IPS-15b (cell line): ENCODE data around the gene DOLPP1.
A peak's percentile ranks its signal among the peaks of the same experiment; 100 is the strongest.

Source experiments
- H3K27me3 ChIP-seq: one replicate; pipeline ENCODE4 v1.6.1; 2013; ENCODE audit warnings: low read length; ENCODE audit not compliant: control insufficient read depth, insufficient read depth
- H3K36me3 ChIP-seq: one replicate; pipeline ENCODE4 v1.6.1; 2013; ENCODE audit warnings: low read length; ENCODE audit not compliant: control insufficient read depth, insufficient read depth
- H3K4me1 ChIP-seq: one replicate; pipeline ENCODE4 v1.6.1; 2013; ENCODE audit warnings: mild to moderate bottlenecking, low read length; ENCODE audit not compliant: control insufficient read depth, insufficient read depth
- H3K4me3 ChIP-seq: one replicate; pipeline ENCODE4 v1.5.1; 2013; ENCODE audit warnings: low read depth, low read length
- H3K9ac ChIP-seq: one replicate; pipeline ENCODE4 v1.6.1; 2013; ENCODE audit warnings: low read depth, mild to moderate bottlenecking, low read length
- H3K9me3 ChIP-seq: one replicate; pipeline ENCODE4 v1.6.1; 2013; ENCODE audit warnings: mild to moderate bottlenecking, low read length; ENCODE audit not compliant: control insufficient read depth, insufficient read depth

DOLPP1 gene

DNA sequence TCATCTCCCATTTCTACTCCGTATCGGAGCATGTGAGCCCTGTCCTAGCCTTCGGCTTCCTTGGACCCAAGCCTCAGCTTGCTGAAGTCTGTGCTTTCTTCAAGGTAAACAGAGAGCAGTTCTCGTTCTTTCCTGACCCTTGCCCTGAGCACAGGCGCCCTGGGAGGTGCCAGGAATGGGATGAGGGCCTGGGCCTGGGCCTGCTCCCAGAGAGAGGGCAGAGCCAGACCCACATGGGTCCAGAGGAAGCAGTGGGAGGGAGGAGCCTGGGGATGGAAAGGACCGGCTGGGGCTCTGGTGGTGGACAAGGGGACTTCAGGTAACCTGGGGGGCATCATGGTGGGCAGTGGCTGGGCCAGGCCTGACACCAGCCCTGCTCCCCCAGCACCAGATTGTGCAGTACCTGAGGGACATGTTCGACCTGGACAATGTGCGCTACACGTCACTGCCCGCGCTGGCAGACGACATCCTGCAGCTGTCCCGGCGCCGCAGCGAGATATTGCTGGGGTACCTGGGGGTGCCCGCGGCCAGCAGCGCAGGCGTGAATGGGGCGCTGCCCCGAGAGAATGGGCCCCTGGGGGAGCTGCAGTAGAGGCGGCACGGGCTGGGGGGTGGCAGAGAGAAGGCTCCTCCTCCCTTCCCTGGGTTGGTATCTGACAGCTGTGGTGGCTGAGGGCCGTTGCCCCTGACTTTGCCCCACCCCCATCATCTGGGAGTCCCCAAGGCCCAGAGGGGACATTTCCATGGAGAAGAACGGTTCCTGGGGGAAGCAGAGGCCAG is 10.9 kb upstream of the DOLPP1 start:
- Histone ChIP-seq H3K9me3 (no peaks in the 10 kb centered on the region), H3K36me3 (peaks cover 35% of the 10 kb centered on the region), H3K4me1 (peaks cover 12% of the 10 kb centered on the region), H3K27me3 (no peaks in the 10 kb centered on the region), H3K4me3 (no peak overlapping the region), H3K9ac (no peak overlapping the region)

GRCh38 chr9:129070696-129071525 is 10.0 kb upstream of the DOLPP1 start:
- peaks cover 31% of the 10 kb centered on the region for H3K36me3 ChIP-seq
- H3K9me3 ChIP-seq, result no peaks in the 10 kb centered on the region
- H3K9ac ChIP-seq, result peak overlapping the region; percentile 60
- peaks cover 12% of the 10 kb centered on the region for H3K4me1 ChIP-seq
- H3K4me3 ChIP-seq, result no peak overlapping the region
- no peaks in the 10 kb centered on the region for H3K27me3 ChIP-seq

- peak overlapping the region; percentile 60 for H3K9ac ChIP-seq
- H3K36me3 ChIP-seq, result peaks cover 28% of the 10 kb centered on the region
- H3K9me3 ChIP-seq, result no peaks in the 10 kb centered on the region
- peak overlapping the region; percentile 12 for H3K4me3 ChIP-seq
- no peaks in the 10 kb centered on the region for H3K27me3 ChIP-seq
- peaks cover 12% of the 10 kb centered on the region for H3K4me1 ChIP-seq
Measured at GRCh38 chr9:129071526-129072126, 9.3 kb upstream of the DOLPP1 start.

GRCh38 chr9:129072171-129072570 is 8.7 kb upstream of the DOLPP1 start:
- peaks cover 12% of the 10 kb centered on the region for H3K4me1 ChIP-seq
- H3K27me3 ChIP-seq, result no peaks in the 10 kb centered on the region
- peak overlapping the region; percentile 12 for H3K4me3 ChIP-seq
- peaks cover 27% of the 10 kb centered on the region for H3K36me3 ChIP-seq
- no peak overlapping the region for H3K9ac ChIP-seq
- no peaks in the 10 kb centered on the region for H3K9me3 ChIP-seq

DNA sequence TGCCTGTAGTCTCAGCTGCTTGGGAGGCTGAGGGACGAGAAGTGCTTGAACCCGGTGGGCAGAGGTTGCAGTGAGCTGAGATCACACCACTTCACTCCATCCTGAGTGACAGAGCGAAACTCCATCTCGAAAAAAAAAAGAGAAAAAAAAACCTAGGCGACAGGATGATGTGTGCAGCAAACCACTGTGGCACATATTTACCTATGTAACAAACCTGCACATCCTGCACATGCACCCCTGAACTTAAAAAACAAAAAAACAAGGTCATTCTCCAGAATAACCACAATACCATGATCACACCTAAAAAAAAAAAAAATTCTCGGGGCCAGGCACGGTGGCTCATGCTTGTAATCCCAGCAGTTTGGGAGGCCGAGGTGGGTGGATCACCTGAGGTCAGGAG is 7.5 kb upstream of the DOLPP1 start:
- Histone ChIP-seq H3K27me3 (no peaks in the 10 kb centered on the region), H3K4me3 (no peak overlapping the region), H3K9me3 (no peaks in the 10 kb centered on the region), H3K4me1 (peaks cover 12% of the 10 kb centered on the region), H3K9ac (no peak overlapping the region), H3K36me3 (peaks cover 15% of the 10 kb centered on the region)

DNA sequence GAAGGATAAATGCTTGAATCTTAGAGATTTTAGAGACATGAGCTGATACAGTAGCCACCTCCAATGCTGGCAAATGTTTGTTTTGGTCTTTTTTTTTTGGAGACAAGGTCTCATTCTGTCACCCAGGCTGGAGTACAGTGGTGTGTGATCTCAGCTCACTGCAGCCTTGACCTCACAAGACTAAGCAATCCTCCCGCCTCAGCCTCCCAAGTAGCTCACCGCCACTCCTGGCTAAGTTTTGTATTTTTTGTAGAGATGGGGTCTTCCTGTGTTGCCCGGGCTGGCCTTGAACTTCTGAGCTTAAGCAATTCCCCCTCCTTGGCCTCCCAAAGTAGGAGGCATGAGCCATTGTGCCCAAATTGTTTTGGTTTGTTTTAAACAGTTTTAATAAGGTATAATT is 6.8 kb upstream of the DOLPP1 start:
- H3K4me3 ChIP-seq, result no peak overlapping the region
- H3K4me1 ChIP-seq, result peaks cover 12% of the 10 kb centered on the region
- H3K27me3 ChIP-seq, result no peaks in the 10 kb centered on the region
- H3K36me3 ChIP-seq, result peaks cover 8% of the 10 kb centered on the region
- H3K9me3 ChIP-seq, result no peaks in the 10 kb centered on the region
- H3K9ac ChIP-seq, result no peak overlapping the region

- Histone ChIP-seq H3K4me3 (no peak overlapping the region), H3K9me3 (no peaks in the 10 kb centered on the region), H3K9ac (no peak overlapping the region), H3K36me3 (peaks cover 3% of the 10 kb centered on the region), H3K27me3 (no peaks in the 10 kb centered on the region), H3K4me1 (peaks cover 9% of the 10 kb centered on the region)
Measured at GRCh38 chr9:129075996-129076639, 4.8 kb upstream of the DOLPP1 start.

DNA sequence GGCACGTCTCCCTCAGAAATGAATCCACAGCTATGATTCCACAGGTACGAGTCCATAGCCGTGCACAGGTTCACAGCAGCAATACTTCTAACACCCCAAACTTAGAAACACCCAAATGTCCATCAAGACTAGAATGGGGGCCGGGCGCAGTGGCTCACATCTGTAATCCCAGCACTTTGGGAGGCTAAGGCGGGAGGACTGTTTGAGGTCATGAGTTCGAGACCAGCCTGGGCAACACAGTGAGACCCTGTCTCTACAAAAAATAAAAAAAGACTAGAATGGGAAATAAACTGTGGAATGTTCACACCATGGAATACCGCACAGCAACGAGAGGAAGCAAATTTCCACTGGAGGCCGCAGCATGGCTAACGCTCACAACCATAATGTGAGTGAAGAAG is 4.3 kb upstream of the DOLPP1 start:
- Histone ChIP-seq H3K27me3 (no peaks in the 10 kb centered on the region), H3K4me3 (no peak overlapping the region), H3K9ac (no peak overlapping the region)

GRCh38 chr9:129077236-129077635 is 3.7 kb upstream of the DOLPP1 start:
- peaks cover 4% of the 10 kb centered on the region for H3K4me1 ChIP-seq
- H3K36me3 ChIP-seq, result peaks cover 3% of the 10 kb centered on the region
- no peaks in the 10 kb centered on the region for H3K9me3 ChIP-seq
- no peak overlapping the region for H3K4me3 ChIP-seq
- no peak overlapping the region for H3K9ac ChIP-seq
- H3K27me3 ChIP-seq, result no peaks in the 10 kb centered on the region

More for the DNA sequence above, 4.3 kb upstream of the DOLPP1 start:
- Histone ChIP-seq H3K4me1 (peaks cover 5% of the 10 kb centered on the region), H3K36me3 (peaks cover 3% of the 10 kb centered on the region), H3K9me3 (no peaks in the 10 kb centered on the region)

- Histone ChIP-seq H3K9ac (no peak overlapping the region), H3K4me1 (peaks cover 4% of the 10 kb centered on the region), H3K36me3 (peaks cover 5% of the 10 kb centered on the region), H3K9me3 (no peaks in the 10 kb centered on the region), H3K27me3 (no peaks in the 10 kb centered on the region), H3K4me3 (no peak overlapping the region)
Measured at GRCh38 chr9:129078691-129079503, 2.0 kb upstream of the DOLPP1 start.

GRCh38 chr9:129079829-129080228 is 1.1 kb upstream of the DOLPP1 start:
- Histone ChIP-seq H3K9me3 (no peaks in the 10 kb centered on the region), H3K9ac (no peak overlapping the region), H3K27me3 (no peaks in the 10 kb centered on the region), H3K4me3 (peak overlapping the region; percentile 89), H3K36me3 (peaks cover 6% of the 10 kb centered on the region), H3K4me1 (peaks cover 4% of the 10 kb centered on the region)
